Sigmoid colon (tissue), 4 donors: Measurements from ENCODE around the gene TAF1B.

ENCODE experiments used
- CTCF ChIP-seq, 4 experiments: fragments of 450-650 bp in 3 of 4; fragments of 200-600 bp in 1 of 4; IDR thresholded peaks; one replicate each; pipeline ENCODE4 v1.5.1; 2016 to 2019; ENCODE audit warnings: antibody characterized with exemption in 4 of 4, mild to moderate bottlenecking in 3 of 4, moderate library complexity in 2 of 4
- EP300 ChIP-seq, 4 donors: sonication (generic); formaldehyde crosslinking; IDR thresholded peaks; one replicate each; pipeline ENCODE4 v1.6.1; 2017; ENCODE audit warnings: antibody characterized with exemption in 4 of 4
- POLR2A ChIP-seq, 2 donors: fragments of 450-650 bp; IDR thresholded peaks; one replicate each; pipeline ENCODE4 v1.6.1; 2016; ENCODE audit warnings: antibody characterized with exemption in 2 of 2, mild to moderate bottlenecking in 2 of 2, moderate library complexity in 2 of 2

GRCh38 chr2:9858730-9859068 is 15.4 kb downstream of the TAF1B start:
- TF ChIP-seq CTCF (IDR thresholded peaks at IDR 0.05) (no peak), EP300 (IDR thresholded peaks at IDR 0.05) (no peak), POLR2A (IDR thresholded peaks at IDR 0.05) (no peak)
